ENCODE results near the gene DCLK1. TPM values are rescaled to one million over a fixed set of nuclear protein-coding genes. Genes with fewer than 3 reads are reported as not detected.

Gene DCLK1
- total RNA-seq, 1 donor from 2014 or later: 4.5 TPM

- DNase-seq (no peak), ATAC-seq (no peak)
- Histone ChIP-seq H3K9me3 (no peaks in the 10 kb centered on the region), H3K36me3 (no peaks in the 10 kb centered on the region), H3K4me3 (no peak overlapping the region), H3K27ac (no peak overlapping the region), H3K27me3 (no peaks in the 10 kb centered on the region), H3K4me1 (no peaks in the 10 kb centered on the region)
- intact Hi-C loops (cut with DNase I): no loop called here
- TF ChIP-seq, protein P1, sequence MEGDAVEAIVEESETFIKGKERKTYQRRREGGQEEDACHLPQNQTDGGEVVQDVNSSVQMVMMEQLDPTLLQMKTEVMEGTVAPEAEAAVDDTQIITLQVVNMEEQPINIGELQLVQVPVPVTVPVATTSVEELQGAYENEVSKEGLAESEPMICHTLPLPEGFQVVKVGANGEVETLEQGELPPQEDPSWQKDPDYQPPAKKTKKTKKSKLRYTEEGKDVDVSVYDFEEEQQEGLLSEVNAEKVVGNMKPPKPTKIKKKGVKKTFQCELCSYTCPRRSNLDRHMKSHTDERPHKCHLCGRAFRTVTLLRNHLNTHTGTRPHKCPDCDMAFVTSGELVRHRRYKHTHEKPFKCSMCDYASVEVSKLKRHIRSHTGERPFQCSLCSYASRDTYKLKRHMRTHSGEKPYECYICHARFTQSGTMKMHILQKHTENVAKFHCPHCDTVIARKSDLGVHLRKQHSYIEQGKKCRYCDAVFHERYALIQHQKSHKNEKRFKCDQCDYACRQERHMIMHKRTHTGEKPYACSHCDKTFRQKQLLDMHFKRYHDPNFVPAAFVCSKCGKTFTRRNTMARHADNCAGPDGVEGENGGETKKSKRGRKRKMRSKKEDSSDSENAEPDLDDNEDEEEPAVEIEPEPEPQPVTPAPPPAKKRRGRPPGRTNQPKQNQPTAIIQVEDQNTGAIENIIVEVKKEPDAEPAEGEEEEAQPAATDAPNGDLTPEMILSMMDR (IDR thresholded peaks at IDR 0.05): no peak
These were observed 175.1 kb downstream of the DCLK1 start for GRCh38 chr13:35956074-35956473.

DNA sequence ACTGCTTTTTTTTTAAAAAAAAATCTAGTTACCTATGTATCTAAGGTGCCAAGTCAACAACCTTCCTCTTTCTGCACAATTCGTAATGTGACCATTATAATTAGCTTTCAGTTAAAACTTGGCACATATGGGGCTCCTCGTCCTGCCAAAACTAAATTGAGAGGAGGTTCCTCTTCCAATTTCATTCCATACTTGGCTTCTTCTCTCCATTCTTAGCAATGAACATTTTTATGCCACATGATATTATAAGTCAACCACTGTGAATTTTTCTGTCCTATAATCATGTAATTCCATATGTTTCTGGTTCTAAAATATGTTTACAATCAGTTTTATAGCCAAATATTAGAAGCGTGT, 177.0 kb downstream of the DCLK1 start:
- Histone ChIP-seq H3K4me1 (no peaks in the 10 kb centered on the region), H3K4me3 (no peak overlapping the region), H3K9me3 (no peaks in the 10 kb centered on the region), H3K27me3 (no peaks in the 10 kb centered on the region), H3K36me3 (no peaks in the 10 kb centered on the region), H3K27ac (no peak overlapping the region)
- TF ChIP-seq, protein P1 (IDR thresholded peaks at IDR 0.05): no peak
- DNase-seq (no peak), ATAC-seq (no peak)
- intact Hi-C loops (cut with DNase I): no loop called here

- no peak overlapping the region for H3K4me3 ChIP-seq
- no peaks in the 10 kb centered on the region for H3K9me3 ChIP-seq
- no peaks in the 10 kb centered on the region for H3K4me1 ChIP-seq
- TF ChIP-seq, protein P1 (IDR thresholded peaks at IDR 0.05): peak; percentile 60
- no peaks in the 10 kb centered on the region for H3K27me3 ChIP-seq
- intact Hi-C loops (cut with DNase I): no loop called here
- DNase-seq (peak; percentile 64), ATAC-seq (peak; percentile 86)
- no peak overlapping the region for H3K27ac ChIP-seq
- H3K36me3 ChIP-seq: no peaks in the 10 kb centered on the region
These were observed 177.5 kb downstream of the DCLK1 start for GRCh38 chr13:35953537-35954206.

DNA sequence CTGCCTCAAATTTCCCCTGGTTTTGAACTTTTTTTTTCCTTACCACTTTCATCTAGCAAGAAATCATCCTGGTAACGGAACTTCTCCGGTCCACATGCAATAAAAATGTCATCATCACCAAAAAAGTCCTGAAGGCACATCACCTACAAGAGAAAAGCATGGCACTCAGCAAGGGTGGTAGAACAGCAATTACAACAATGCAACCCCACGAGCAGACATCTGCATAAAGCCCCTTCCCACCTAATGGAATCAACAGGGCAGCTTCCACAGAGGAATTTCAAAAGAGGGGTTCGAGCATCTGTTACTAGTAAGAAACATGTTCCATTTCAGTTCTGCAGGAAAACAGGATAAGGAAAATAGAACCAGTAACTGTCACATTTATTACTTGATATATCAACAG, 183.9 kb downstream of the DCLK1 start:
- Histone ChIP-seq H3K4me1 (no peaks in the 10 kb centered on the region), H3K27me3 (no peaks in the 10 kb centered on the region), H3K9me3 (no peaks in the 10 kb centered on the region), H3K4me3 (no peak overlapping the region), H3K27ac (no peak overlapping the region), H3K36me3 (no peaks in the 10 kb centered on the region)
- TF ChIP-seq, protein P1 (IDR thresholded peaks at IDR 0.05): no peak
- intact Hi-C loops (cut with DNase I): no loop called here
- ATAC-seq (no peak), DNase-seq (no peak)

GRCh38 chr13:35945368-35945767, 185.8 kb downstream of the DCLK1 start:
- ATAC-seq: no peak
- Histone ChIP-seq H3K27ac (no peak overlapping the region), H3K4me3 (no peak overlapping the region), H3K27me3 (no peaks in the 10 kb centered on the region), H3K9me3 (no peaks in the 10 kb centered on the region), H3K4me1 (no peaks in the 10 kb centered on the region), H3K36me3 (no peaks in the 10 kb centered on the region)
- no peak for DNase-seq
- intact Hi-C loops (cut with DNase I): no loop called here
- TF ChIP-seq, protein P1 (IDR thresholded peaks at IDR 0.05): no peak

- H3K36me3 ChIP-seq: no peaks in the 10 kb centered on the region
- no peaks in the 10 kb centered on the region for H3K9me3 ChIP-seq
- no peak for DNase-seq
- intact Hi-C loops (cut with DNase I): no loop called here
- no peak overlapping the region for H3K27ac ChIP-seq
- TF ChIP-seq, protein P1 (IDR thresholded peaks at IDR 0.05): no peak
- H3K4me3 ChIP-seq: no peak overlapping the region
- no peaks in the 10 kb centered on the region for H3K4me1 ChIP-seq
- ATAC-seq: no peak
- no peaks in the 10 kb centered on the region for H3K27me3 ChIP-seq
These were observed 189.8 kb downstream of the DCLK1 start for GRCh38 chr13:35941374-35941773.

Measured in upper lobe of right lung (tissue), 1 donor.